Measurements from ENCODE around the gene MSH4.

GRCh38 chr1:75838079-75838478, 41.4 kb downstream of the MSH4 start:
- TF ChIP-seq POLR2A (IDR thresholded peaks at IDR 0.05) (no peak), CTCF (IDR thresholded peaks at IDR 0.05 in 8 of 11, conservative IDR thresholded peaks at IDR 0.05 in 3 of 11) (no peak)

Measured in spleen (tissue), 7 donors.